ENCODE results near the gene AFP. TPM values are rescaled to one million over a fixed set of nuclear protein-coding genes. Genes with fewer than 3 reads are reported as not detected.

AFP gene
- total and polyA plus RNA-seq, 2 of the 8 experiments (the other 6 are each of a cell fraction or from before 2014, with no cell fraction given), result 6.1 to 10.4 TPM

DNA sequence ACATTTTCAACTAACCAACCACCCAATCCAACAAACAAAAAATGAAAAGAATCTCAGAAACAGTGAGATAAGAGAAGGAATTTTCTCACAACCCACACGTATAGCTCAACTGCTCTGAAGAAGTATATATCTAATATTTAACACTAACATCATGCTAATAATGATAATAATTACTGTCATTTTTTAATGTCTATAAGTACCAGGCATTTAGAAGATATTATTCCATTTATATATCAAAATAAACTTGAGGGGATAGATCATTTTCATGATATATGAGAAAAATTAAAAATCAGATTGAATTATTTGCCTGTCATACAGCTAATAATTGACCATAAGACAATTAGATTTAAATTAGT is 4.2 kb upstream of the AFP start:
- Histone ChIP-seq H3K23ac (ENCODE audit: insufficient read length) (no peak overlapping the region), H3K79me1 (ENCODE audit: low read depth, low read length) (no peaks in the 10 kb centered on the region), H3K14ac (ENCODE audit: insufficient read length) (no peak overlapping the region), H3K4me1 (replicated peaks in 1 of 4; ENCODE audit: control insufficient read depth in 3 of 4, insufficient read depth in 4 of 4, low read length in 3 of 4) (no peaks in the 10 kb centered on the region), H3K27me3 (replicated peaks in 1 of 4; ENCODE audit: control insufficient read depth in 3 of 4, extremely low read depth in 1 of 4, insufficient read depth in 3 of 4, low read length in 3 of 4) (no peaks in the 10 kb centered on the region), H4K91ac (replicated peaks; ENCODE audit: insufficient read length, low read length) (no peak overlapping the region), H3K23me2 (ENCODE audit: low read depth, low read length) (no peaks in the 10 kb centered on the region), H3K18ac (ENCODE audit: extremely low read depth, low read length) (no peak overlapping the region), H3K4ac (replicated peaks; ENCODE audit: insufficient read length, low read depth, low read length) (no peak overlapping the region), H3K27ac (ENCODE audit: low read depth, low read length) (no peak overlapping the region), H2BK5ac (ENCODE audit: low read depth, low read length) (no peak overlapping the region), H2BK15ac (ENCODE audit: low read length) (no peak overlapping the region), H3K4me2 (ENCODE audit: insufficient read depth in 1 of 2, low read depth in 2 of 2, low read length in 2 of 2) (no peak overlapping the region), H4K20me1 (replicated peaks in 1 of 2; ENCODE audit: control insufficient read depth in 1 of 2, insufficient read depth in 2 of 2, low read length in 2 of 2) (no peaks in the 10 kb centered on the region), H2BK12ac (ENCODE audit: low read depth, low read length) (no peak overlapping the region), H3K4me3 (ENCODE audit: extremely low read depth in 1 of 4, insufficient read depth in 2 of 4, low read depth in 3 of 4, low read length in 4 of 4) (no peak overlapping the region), H3K56ac (replicated peaks; ENCODE audit: insufficient read length, low read depth, low read length) (no peak overlapping the region), H4K8ac (ENCODE audit: extremely low read depth, insufficient read depth, low read length) (no peak overlapping the region), H3K79me2 (ENCODE audit: control insufficient read depth in 1 of 2, insufficient read depth in 2 of 2, low read length in 2 of 2) (no peaks in the 10 kb centered on the region), H2AFZ (ENCODE audit: low read length) (no peak overlapping the region), H2BK20ac (ENCODE audit: low read length) (no peak overlapping the region), H2AK5ac (ENCODE audit: low read depth, low read length) (no peak overlapping the region), H3K36me3 (ENCODE audit: control insufficient read depth in 2 of 4, insufficient read depth in 4 of 4, low read length in 3 of 4) (no peaks in the 10 kb centered on the region), H4K5ac (ENCODE audit: insufficient read length, low read depth, low read length) (no peak overlapping the region), H2BK120ac (replicated peaks; ENCODE audit: low read depth, low read length) (no peak overlapping the region), H3K9me3 (ENCODE audit: insufficient read depth in 2 of 2, low read depth in 1 of 2, low read length in 1 of 2) (no peaks in the 10 kb centered on the region), H3K9ac (replicated peaks in 1 of 4; ENCODE audit: extremely low read depth in 1 of 4, low read depth in 3 of 4, low read length in 3 of 4) (no peak overlapping the region)
- no peak for FAIRE-seq
- WGBS, 2 experiments (ENCODE audit: extremely low coverage in 1 of 2, insufficient coverage in 1 of 2, insufficient read length in 1 of 2, insufficient replicate concordance in 2 of 2, low coverage in 1 of 2, low lambda C conversion rate in 2 of 2, missing lambda C conversion rate in 1 of 2), result 92% methylated on average over 1 of the region's 1 CpG; no CpG with 5 or more reads in 1 of the 2 experiments
- no peak for DNase-seq (ENCODE audit: low read depth in 1 of 2, low spot score in 2 of 2)
- TF ChIP-seq SP4 (IDR thresholded peaks at IDR 0.05; ENCODE audit: low read length) (no peak), PHF8 (conservative IDR thresholded peaks at IDR 0.05; ENCODE audit: low read depth, low read length) (no peak), POLR2A (IDR thresholded peaks at IDR 0.05; ENCODE audit: control extremely low read depth in 1 of 2, low read depth in 2 of 2, low read length in 2 of 2) (no peak), HDAC2 (IDR thresholded peaks at IDR 0.05; ENCODE audit: borderline replicate concordance in 1 of 2, low read depth in 2 of 2, low read length in 2 of 2) (no peak), RBBP5 (IDR thresholded peaks at IDR 0.05; ENCODE audit: borderline replicate concordance, low read depth, low read length) (no peak), SIN3A (conservative IDR thresholded peaks at IDR 0.05 in 1 of 2, IDR thresholded peaks at IDR 0.05 in 1 of 2; ENCODE audit: low read depth in 1 of 2, low read length in 2 of 2) (no peak)
- TF ChIP-seq, protein P1, sequence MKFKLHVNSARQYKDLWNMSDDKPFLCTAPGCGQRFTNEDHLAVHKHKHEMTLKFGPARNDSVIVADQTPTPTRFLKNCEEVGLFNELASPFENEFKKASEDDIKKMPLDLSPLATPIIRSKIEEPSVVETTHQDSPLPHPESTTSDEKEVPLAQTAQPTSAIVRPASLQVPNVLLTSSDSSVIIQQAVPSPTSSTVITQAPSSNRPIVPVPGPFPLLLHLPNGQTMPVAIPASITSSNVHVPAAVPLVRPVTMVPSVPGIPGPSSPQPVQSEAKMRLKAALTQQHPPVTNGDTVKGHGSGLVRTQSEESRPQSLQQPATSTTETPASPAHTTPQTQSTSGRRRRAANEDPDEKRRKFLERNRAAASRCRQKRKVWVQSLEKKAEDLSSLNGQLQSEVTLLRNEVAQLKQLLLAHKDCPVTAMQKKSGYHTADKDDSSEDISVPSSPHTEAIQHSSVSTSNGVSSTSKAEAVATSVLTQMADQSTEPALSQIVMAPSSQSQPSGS (IDR thresholded peaks at IDR 0.05; ENCODE audit: low read length), result no peak
- TF ChIP-seq, protein P2, sequence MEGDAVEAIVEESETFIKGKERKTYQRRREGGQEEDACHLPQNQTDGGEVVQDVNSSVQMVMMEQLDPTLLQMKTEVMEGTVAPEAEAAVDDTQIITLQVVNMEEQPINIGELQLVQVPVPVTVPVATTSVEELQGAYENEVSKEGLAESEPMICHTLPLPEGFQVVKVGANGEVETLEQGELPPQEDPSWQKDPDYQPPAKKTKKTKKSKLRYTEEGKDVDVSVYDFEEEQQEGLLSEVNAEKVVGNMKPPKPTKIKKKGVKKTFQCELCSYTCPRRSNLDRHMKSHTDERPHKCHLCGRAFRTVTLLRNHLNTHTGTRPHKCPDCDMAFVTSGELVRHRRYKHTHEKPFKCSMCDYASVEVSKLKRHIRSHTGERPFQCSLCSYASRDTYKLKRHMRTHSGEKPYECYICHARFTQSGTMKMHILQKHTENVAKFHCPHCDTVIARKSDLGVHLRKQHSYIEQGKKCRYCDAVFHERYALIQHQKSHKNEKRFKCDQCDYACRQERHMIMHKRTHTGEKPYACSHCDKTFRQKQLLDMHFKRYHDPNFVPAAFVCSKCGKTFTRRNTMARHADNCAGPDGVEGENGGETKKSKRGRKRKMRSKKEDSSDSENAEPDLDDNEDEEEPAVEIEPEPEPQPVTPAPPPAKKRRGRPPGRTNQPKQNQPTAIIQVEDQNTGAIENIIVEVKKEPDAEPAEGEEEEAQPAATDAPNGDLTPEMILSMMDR (IDR thresholded peaks at IDR 0.05; ENCODE audit: control extremely low read depth in 1 of 3, insufficient read depth in 1 of 3, low read depth in 1 of 3, low read length in 3 of 3), result no peak
- TF ChIP-seq, protein P3, sequence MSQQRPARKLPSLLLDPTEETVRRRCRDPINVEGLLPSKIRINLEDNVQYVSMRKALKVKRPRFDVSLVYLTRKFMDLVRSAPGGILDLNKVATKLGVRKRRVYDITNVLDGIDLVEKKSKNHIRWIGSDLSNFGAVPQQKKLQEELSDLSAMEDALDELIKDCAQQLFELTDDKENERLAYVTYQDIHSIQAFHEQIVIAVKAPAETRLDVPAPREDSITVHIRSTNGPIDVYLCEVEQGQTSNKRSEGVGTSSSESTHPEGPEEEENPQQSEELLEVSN (IDR thresholded peaks at IDR 0.05), result no peak
- ChIA-PET CTCF (ENCODE audit: partially characterized antibody) (interaction anchor here (0.8 to 6.9 kb wide), 6 partner anchors 7 to 142 kb away, joined by 3 to 83 read pairs (median 14); no protein-coding TSS in a partner anchor), POLR2A (ENCODE audit: partially characterized antibody) (no interaction called here)
